Activated naive CD8-positive, alpha-beta T cell treated with anti-CD3 and anti-CD28 coated beads, Interleukin-2, amount 10 ng/mL, durations not matched to agents 7 days and 5 days (primary cell): Measurements from ENCODE around the gene IFI30. TPM values are rescaled to one million over a fixed set of nuclear protein-coding genes. Genes with fewer than 3 reads are reported as not detected.

Source experiments
- ATAC-seq: fragments of 150-1000 bp; cut with Tn5 transposase; one replicate; pipeline ENCODE4 v1.10.0; 2021; ENCODE audit warnings: low read depth, moderate library complexity
- POLR2A ChIA-PET: fragments of 350-600 bp; sonication (Branson Sonifier 250); formaldehyde crosslinking; loops from one replicate; lab custom pipeline; 2021; ENCODE audit warnings: antibody characterized with exemption; lab: Charles Lee
- DNase-seq: peaks from one replicate; pipeline ENCODE4 v3.0.0; 2021
- H3K27ac Mint-ChIP-seq: one replicate; pipeline ENCODE4 v1.8.0; 2022; ENCODE audit warnings: mild to moderate bottlenecking, mixed read lengths
- H3K27me3 Mint-ChIP-seq: one replicate; pipeline ENCODE4 v1.8.0; 2022; ENCODE audit warnings: mild to moderate bottlenecking, moderate library complexity, mixed read lengths
- H3K36me3 Mint-ChIP-seq: one replicate; pipeline ENCODE4 v1.8.0; 2021; ENCODE audit warnings: mild to moderate bottlenecking, mixed read lengths
- H3K4me1 Mint-ChIP-seq: one replicate; pipeline ENCODE4 v1.8.0; 2021; ENCODE audit warnings: mixed read lengths
- H3K4me3 Mint-ChIP-seq: one replicate; pipeline ENCODE4 v1.8.0; 2022; ENCODE audit warnings: mild to moderate bottlenecking, moderate library complexity, mixed read lengths
- H3K9me3 Mint-ChIP-seq: one replicate; pipeline ENCODE4 v1.8.0; 2021; ENCODE audit warnings: mixed read lengths
- total RNA-seq, 2 experiments: library from RNA; stranded (reverse); gene quantifications; one replicate each; pipeline ENCODE4 v1.2.3, GENCODE V29; 2021

Gene IFI30
- total RNA-seq, 2 experiments from 2014 or later: 78.8 to 80.8 TPM

GRCh38 chr19:18219911-18220631, 46.5 kb downstream of the IFI30 start:
- Mint-ChIP-seq H3K27me3 (peaks cover 36% of the 10 kb centered on the region), H3K4me3 (no peak overlapping the region), H3K27ac (no peak overlapping the region), H3K4me1 (peaks cover 12% of the 10 kb centered on the region), H3K36me3 (no peaks in the 10 kb centered on the region), H3K9me3 (no peaks in the 10 kb centered on the region)
- POLR2A ChIA-PET: interaction anchor here (0.6 kb wide), 1 partner anchor 194 kb away, joined by 3 read pairs; no protein-coding TSS in a partner anchor
- DNase-seq (no peak), ATAC-seq (no peak)

GRCh38 chr19:18220632-18221275, 47.1 kb downstream of the IFI30 start:
- Mint-ChIP-seq H3K4me1 (peaks cover 12% of the 10 kb centered on the region), H3K4me3 (no peak overlapping the region), H3K9me3 (no peaks in the 10 kb centered on the region), H3K27me3 (peaks cover 43% of the 10 kb centered on the region), H3K27ac (no peak overlapping the region), H3K36me3 (no peaks in the 10 kb centered on the region)
- ATAC-seq: no peak
- DNase-seq: no peak
- POLR2A ChIA-PET: no interaction called here

DNA sequence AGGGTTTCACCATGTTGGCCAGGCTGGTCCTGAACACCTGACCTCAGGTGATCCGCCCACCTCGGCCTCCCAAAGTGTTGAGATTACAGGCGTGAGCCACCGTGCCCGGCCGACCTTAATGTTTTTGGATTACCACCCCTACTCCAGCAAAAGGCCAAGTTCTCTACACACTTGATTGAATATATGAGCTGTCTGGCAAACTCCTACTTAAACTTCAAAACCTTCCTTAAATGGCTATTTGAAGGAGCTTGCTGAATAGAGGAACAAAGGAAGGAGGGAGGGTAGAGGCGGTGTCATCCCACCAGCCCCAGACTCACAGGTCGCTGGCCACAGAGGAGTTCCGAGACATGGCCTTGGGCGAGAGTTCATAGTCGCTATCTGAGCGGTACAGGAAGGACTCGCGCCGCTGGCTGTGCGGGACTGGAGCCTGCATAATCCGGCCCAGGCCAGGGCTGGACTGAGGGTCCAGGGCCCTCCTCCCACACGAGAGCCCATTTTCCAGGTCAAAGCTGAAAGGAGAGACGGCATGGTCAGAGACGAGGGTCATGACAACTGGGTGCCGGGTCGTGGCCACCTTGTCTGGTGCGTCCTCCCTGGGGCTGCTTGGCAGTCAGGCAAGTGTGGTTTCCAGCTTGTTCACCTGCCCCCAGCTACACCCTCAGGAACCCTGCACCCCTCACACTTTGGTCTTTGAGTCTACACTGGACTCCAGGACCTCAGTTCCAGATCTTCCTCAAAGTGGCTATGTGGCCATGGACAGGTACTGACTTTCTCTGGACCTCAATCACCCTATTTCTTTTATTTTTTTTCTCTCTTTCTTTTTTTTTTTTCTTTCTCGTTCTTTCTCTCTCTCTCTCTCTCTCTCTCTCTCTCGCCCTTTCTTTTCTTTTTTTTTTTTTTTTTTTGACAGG, 48.5 kb downstream of the IFI30 start:
- H3K9me3 Mint-ChIP-seq: no peaks in the 10 kb centered on the region
- DNase-seq (no peak), ATAC-seq (no peak)
- H3K27ac Mint-ChIP-seq: no peak overlapping the region
- POLR2A ChIA-PET: no interaction called here
- peaks cover 13% of the 10 kb centered on the region for H3K4me1 Mint-ChIP-seq
- H3K27me3 Mint-ChIP-seq: peaks cover 51% of the 10 kb centered on the region
- no peak overlapping the region for H3K4me3 Mint-ChIP-seq
- no peaks in the 10 kb centered on the region for H3K36me3 Mint-ChIP-seq

DNA sequence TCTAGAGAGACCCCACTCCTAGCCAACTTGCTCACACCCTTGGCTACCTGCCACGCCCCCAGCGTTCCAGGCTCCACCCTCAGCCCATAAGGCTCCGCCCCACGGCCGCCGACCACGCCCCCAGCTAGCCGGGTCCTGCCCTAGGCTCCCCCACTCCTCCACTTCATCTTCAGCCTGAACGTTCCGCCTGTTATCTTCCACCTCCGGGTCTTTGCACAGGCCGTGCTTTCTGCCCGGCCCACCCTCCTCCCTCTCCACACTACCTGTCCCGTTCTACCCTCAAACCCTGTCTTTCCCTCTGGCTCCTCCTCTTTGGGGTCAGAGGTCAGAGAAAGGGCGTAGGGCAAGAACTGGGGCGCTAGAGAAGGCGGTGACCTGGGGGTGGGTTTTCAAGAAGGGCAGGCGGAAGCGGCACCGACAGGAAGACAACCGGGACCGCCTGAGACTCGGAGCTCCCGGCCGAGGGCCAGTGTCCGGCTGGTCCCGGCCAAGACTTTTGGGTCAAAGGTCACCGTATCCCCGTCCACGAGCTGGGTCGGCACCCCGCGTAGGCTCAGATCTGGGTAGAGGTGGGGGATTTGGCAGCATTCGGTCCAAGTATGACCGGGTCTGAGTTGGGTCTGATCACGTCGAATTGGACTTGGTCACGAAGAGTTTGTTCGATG, 50.4 kb downstream of the IFI30 start:
- Mint-ChIP-seq H3K4me3 (peak overlapping the region; percentile 89), H3K27me3 (peaks cover 58% of the 10 kb centered on the region), H3K36me3 (no peaks in the 10 kb centered on the region), H3K27ac (peak overlapping the region; percentile 61), H3K9me3 (no peaks in the 10 kb centered on the region), H3K4me1 (peaks cover 13% of the 10 kb centered on the region)
- ATAC-seq (no peak), DNase-seq (peak; percentile 49)
- POLR2A ChIA-PET: interaction anchor here (0.6 to 1.5 kb wide), 6 partner anchors 20 to 363 kb away, joined by 3 to 5 read pairs (median 4); partner anchors contain the start of genes JUND and RAB3A

DNA sequence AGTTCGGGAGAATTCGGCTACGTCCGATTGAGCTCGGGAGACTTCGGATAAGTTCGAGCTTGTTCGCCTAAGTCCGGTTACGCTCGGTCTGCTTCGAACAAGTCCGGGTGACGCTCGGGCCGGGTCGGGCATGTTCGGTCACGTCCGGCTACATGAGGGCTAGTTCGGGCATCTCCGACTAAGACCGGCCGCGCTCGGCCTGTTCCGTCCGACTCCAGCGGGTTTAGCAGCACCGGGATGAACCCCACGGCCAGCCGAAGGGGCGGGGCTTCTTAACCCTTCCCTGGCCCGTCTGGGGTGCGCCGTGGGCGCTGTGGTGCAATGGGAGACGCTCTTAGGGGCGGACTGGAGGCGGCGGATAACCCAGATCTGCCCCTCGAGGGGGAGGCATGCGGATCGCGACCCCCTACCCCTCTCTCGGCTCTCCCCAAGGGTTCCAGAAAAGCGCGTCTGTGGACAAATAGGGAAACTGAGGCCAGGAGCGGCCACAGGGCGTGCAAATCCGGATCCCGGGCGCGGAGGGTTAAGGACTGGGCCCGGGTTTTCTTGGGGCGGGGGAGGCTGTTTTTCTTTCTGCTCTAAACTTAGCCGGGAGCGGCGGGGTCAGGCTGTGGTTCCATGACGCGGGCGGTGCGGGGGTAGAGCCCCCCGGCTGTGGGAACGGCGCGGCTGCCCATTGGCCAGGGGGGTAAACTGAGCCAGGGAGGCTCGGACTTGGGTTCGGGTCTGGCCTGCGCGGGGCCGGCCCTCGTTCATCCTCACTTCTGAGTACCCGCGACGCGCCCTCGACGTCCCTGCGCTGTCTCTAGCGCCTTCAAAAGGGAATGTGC, 51.1 kb downstream of the IFI30 start:
- Mint-ChIP-seq H3K4me1 (peaks cover 13% of the 10 kb centered on the region), H3K27ac (peak overlapping the region; percentile 61), H3K4me3 (peak overlapping the region; percentile 89), H3K9me3 (no peaks in the 10 kb centered on the region), H3K36me3 (no peaks in the 10 kb centered on the region), H3K27me3 (peaks cover 58% of the 10 kb centered on the region)
- ATAC-seq: peak; percentile 99
- POLR2A ChIA-PET: interaction anchor here (0.6 to 1.5 kb wide), 5 partner anchors 21 to 57 kb away, joined by 3 to 5 read pairs (median 4); partner anchors contain the start of genes JUND and RAB3A
- DNase-seq: peak; percentile 86

- Mint-ChIP-seq H3K4me1 (peaks cover 13% of the 10 kb centered on the region), H3K4me3 (peak overlapping the region; percentile 89), H3K36me3 (no peaks in the 10 kb centered on the region), H3K27ac (no peak overlapping the region), H3K9me3 (no peaks in the 10 kb centered on the region), H3K27me3 (peaks cover 60% of the 10 kb centered on the region)
- no peak for ATAC-seq
- no peak for DNase-seq
- POLR2A ChIA-PET: no interaction called here
Measured at GRCh38 chr19:18225355-18225701, 51.7 kb downstream of the IFI30 start.

- ATAC-seq: no peak
Measured at GRCh38 chr19:18225702-18226468, 52.3 kb downstream of the IFI30 start, which contains the start of gene PDE4C. Gene PDE4C (minus strand): TSS chr19:18226438. CDS start chr19:18226415, 23 bp downstream.

DNA sequence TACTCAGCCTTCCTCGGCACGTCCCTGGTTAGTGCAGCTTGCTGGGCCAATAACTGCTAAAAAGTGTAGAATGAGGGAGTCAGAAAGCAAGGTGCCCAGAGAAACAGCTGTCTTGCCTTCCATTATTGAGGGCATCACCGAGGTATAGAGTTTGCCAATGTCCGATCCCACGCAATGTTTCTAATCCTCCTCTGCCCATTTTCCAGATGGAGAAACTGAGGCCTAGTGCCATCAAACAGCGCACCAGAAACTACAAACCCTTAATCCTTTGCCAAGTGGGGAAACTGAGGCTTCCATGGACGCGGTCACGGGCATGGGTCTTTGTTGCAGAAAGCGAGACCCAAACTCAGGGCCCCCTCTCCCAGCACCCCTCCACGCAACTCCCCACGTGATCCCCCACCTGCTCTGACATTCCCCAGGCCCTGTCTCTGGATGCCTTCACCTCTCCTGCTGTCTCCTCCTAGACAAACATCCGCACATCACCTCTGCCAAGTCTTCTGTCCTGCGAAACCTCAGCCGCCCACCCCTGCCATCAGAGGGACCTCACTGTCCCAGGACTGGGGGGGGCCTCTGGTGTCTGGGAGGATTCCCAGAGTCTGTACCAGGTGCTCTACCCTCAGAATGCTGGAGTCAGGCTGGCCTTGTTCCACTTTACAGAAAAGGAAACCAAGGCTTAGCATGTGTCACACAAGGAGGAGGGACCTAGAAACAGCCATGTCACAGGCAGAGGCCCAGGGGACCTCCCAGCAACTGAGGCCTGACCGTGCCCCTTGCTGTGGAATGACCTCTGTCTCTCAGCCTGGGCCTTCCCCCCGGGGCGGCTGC, 53.6 kb downstream of the IFI30 start:
- H3K27ac Mint-ChIP-seq: no peak overlapping the region
- no peaks in the 10 kb centered on the region for H3K36me3 Mint-ChIP-seq
- POLR2A ChIA-PET: no interaction called here
- no peaks in the 10 kb centered on the region for H3K9me3 Mint-ChIP-seq
- H3K27me3 Mint-ChIP-seq: peaks cover 64% of the 10 kb centered on the region
- H3K4me3 Mint-ChIP-seq: no peak overlapping the region
- ATAC-seq: no peak
- DNase-seq: no peak
- peaks cover 13% of the 10 kb centered on the region for H3K4me1 Mint-ChIP-seq

More at GRCh38 chr19:18225702-18226468, 52.3 kb downstream of the IFI30 start, which contains the start of gene PDE4C:
- Mint-ChIP-seq H3K27ac (no peak within 1 kb of the TSS), H3K4me1 (peaks cover 13% of the 10 kb centered on the region), H3K4me3 (no peak within 1 kb of the TSS), H3K9me3 (no peaks in the 10 kb centered on the region), H3K27me3 (peaks cover 61% of the 10 kb centered on the region), H3K36me3 (no peaks in the 10 kb centered on the region)
- DNase-seq: peak; percentile 33
- POLR2A ChIA-PET: no interaction called here
